Chondrocyte (in vitro differentiated cells): Measurements from ENCODE around the gene ECSIT. TPM values are rescaled to one million over a fixed set of nuclear protein-coding genes. Genes with fewer than 3 reads are reported as not detected.

ENCODE experiments used
- DNase-seq: peaks from one replicate; pipeline ENCODE4 v3.0.0; 2021; ENCODE audit warnings: mixed read lengths, low spot score
- H3K27ac Mint-ChIP-seq: one replicate; pipeline ENCODE4 v1.8.0; 2021; ENCODE audit warnings: mild to moderate bottlenecking, moderate library complexity, mixed read lengths; ENCODE audit not compliant: unreplicated experiment
- H3K27me3 Mint-ChIP-seq: 2 replicates; pipeline ENCODE4 v1.8.0; 2021; ENCODE audit warnings: low read depth, mixed read lengths
- H3K36me3 Mint-ChIP-seq: 2 replicates; pipeline ENCODE4 v1.8.0; 2021; ENCODE audit warnings: low read depth, mixed read lengths
- H3K4me1 Mint-ChIP-seq: 2 replicates; pipeline ENCODE4 v1.8.0; 2021; ENCODE audit warnings: low read depth, mild to moderate bottlenecking, mixed read lengths
- H3K4me3 Mint-ChIP-seq: one replicate; pipeline ENCODE4 v1.8.0; 2021; ENCODE audit warnings: mild to moderate bottlenecking, moderate library complexity, mixed read lengths; ENCODE audit not compliant: unreplicated experiment
- H3K9me3 Mint-ChIP-seq: 2 replicates; pipeline ENCODE4 v1.8.0; 2021; ENCODE audit warnings: low read depth, mixed read lengths
- CTCF ChIP-seq: fragments of 200-600 bp; sonication (generic); IDR thresholded peaks from 2 replicates; pipeline ENCODE4 v1.5.0; 2021; ENCODE audit warnings: antibody characterized with exemption, mild to moderate bottlenecking, moderate library complexity
- total RNA-seq: library from RNA; stranded (reverse); gene quantifications from 3 replicates; pipeline ENCODE4 v1.2.1, GENCODE V29; 2021

Gene ECSIT
- total RNA-seq, 1 donor from 2014 or later: 20.5 TPM

GRCh38 chr19:11558881-11559828 lies 30.2 kb upstream of the ECSIT start, which contains the start of gene ELOF1:
ELOF1 (minus strand) TSS chr19:11559230; CDS start chr19:11554347, 4,883 bp downstream.
- H3K27ac Mint-ChIP-seq: peak within 1 kb of the TSS; percentile 89
- TF ChIP-seq CTCF: peak; percentile 69
- H3K27me3 Mint-ChIP-seq: no peaks in the 10 kb centered on the region
- peak; percentile 99 for DNase-seq
- H3K9me3 Mint-ChIP-seq: no peaks in the 10 kb centered on the region
- H3K4me1 Mint-ChIP-seq: peaks cover 30% of the 10 kb centered on the region
- H3K4me3 Mint-ChIP-seq: peak within 1 kb of the TSS; percentile 82
- H3K36me3 Mint-ChIP-seq: peaks cover 6% of the 10 kb centered on the region

GRCh38 chr19:11556634-11557420 lies 27.9 kb upstream of the ECSIT start:
- Mint-ChIP-seq H3K27ac (peak overlapping the region; percentile 74), H3K4me1 (peaks cover 30% of the 10 kb centered on the region), H3K9me3 (no peaks in the 10 kb centered on the region), H3K36me3 (peaks cover 9% of the 10 kb centered on the region), H3K27me3 (no peaks in the 10 kb centered on the region), H3K4me3 (no peak overlapping the region)
- TF ChIP-seq CTCF: no peak
- no peak for DNase-seq

- Mint-ChIP-seq H3K36me3 (peaks cover 9% of the 10 kb centered on the region), H3K27me3 (no peaks in the 10 kb centered on the region), H3K4me3 (no peak overlapping the region), H3K9me3 (no peaks in the 10 kb centered on the region), H3K4me1 (peaks cover 24% of the 10 kb centered on the region), H3K27ac (no peak overlapping the region)
- TF ChIP-seq CTCF: no peak
- DNase-seq: no peak
These were observed 26.3 kb upstream of the ECSIT start for GRCh38 chr19:11555246-11555645.

- H3K36me3 Mint-ChIP-seq: peaks cover 9% of the 10 kb centered on the region
- no peak overlapping the region for H3K27ac Mint-ChIP-seq
- H3K9me3 Mint-ChIP-seq: no peaks in the 10 kb centered on the region
- no peak for TF ChIP-seq CTCF
- no peak for DNase-seq
- H3K27me3 Mint-ChIP-seq: no peaks in the 10 kb centered on the region
- H3K4me3 Mint-ChIP-seq: no peak overlapping the region
- peaks cover 19% of the 10 kb centered on the region for H3K4me1 Mint-ChIP-seq
These were observed 25.2 kb upstream of the ECSIT start for GRCh38 chr19:11554160-11554559.
